ENCODE data around the gene NAGPA. TPM values are rescaled to one million over a fixed set of nuclear protein-coding genes. Genes with fewer than 3 reads are reported as not detected.

The NAGPA gene
- total and polyA plus RNA-seq, 10 of the 15 experiments (the other 5 are each of a cell fraction or from before 2014, with no cell fraction given), result 0.03 to 11.6 (median 6.6) TPM

- TF ChIP-seq ZNF207 (IDR thresholded peaks at IDR 0.05; ENCODE audit: borderline replicate concordance), result no peak
- no peak for TF ChIP-seq GABPA (IDR thresholded peaks at IDR 0.05; ENCODE audit: low read depth)
- no peak for TF ChIP-seq BACH1 (IDR thresholded peaks at IDR 0.05; ENCODE audit: borderline replicate concordance)
Observed at GRCh38 chr16:4988647-4989046, 45.1 kb downstream of the NAGPA start (continued).

GRCh38 chr16:4987580-4988374, 46.0 kb downstream of the NAGPA start:
- RAD21 ChIA-PET (ENCODE audit: unreplicated experiment), result no interaction called here
- BruUV-seq (replicated peaks), result no TSS peak
- Histone ChIP-seq H3K79me2 (ENCODE audit: control insufficient read depth, insufficient read depth, low read length) (no peaks in the 10 kb centered on the region), H3K27me3 (replicated peaks in 1 of 2; ENCODE audit: control insufficient read depth in 2 of 2, insufficient read depth in 2 of 2, low read length in 1 of 2) (peaks cover 0 to 2% of the 10 kb centered on the region in 2 experiments; a peak in 2 of 4 replicates), H3K36me3 (ENCODE audit: control insufficient read depth in 2 of 2, insufficient read depth in 2 of 2, low read length in 1 of 2) (no peaks in the 10 kb centered on the region), H3K27ac (ENCODE audit: control insufficient read depth, insufficient read depth) (no peak overlapping the region), H3K9me3 (replicated peaks; ENCODE audit: control insufficient read depth, insufficient read depth, low read length) (no peaks in the 10 kb centered on the region; the same call in 2 of the 3 replicates), H2AFZ (ENCODE audit: control insufficient read depth, low read depth, low read length) (no peak overlapping the region), H3K4me2 (ENCODE audit: control insufficient read depth, insufficient read depth) (no peak overlapping the region), H3K4me1 (ENCODE audit: control insufficient read depth, insufficient read depth, low read length) (no peaks in the 10 kb centered on the region), H4K20me1 (ENCODE audit: control insufficient read depth, insufficient read depth) (no peaks in the 10 kb centered on the region), H3K9ac (ENCODE audit: control insufficient read depth, insufficient read depth, low read length) (no peak overlapping the region), H3K4me3 (no peak overlapping the region)
- SMC1A ChIA-PET (ENCODE audit: uncharacterized antibody, unreplicated experiment), result no interaction called here
- POLR2A ChIA-PET, result no interaction called here
- ATAC-seq (no peak), FAIRE-seq (no peak), DNase-seq (ENCODE audit: low read depth, low spot score) (no peak)
- in situ Hi-C loops (cut with MboI) (no loop called here), intact Hi-C loops (cut with micrococcal nuclease; ENCODE audit: unreplicated experiment) (no loop called here)
- TF ChIP-seq POU2F2 (IDR thresholded peaks at IDR 0.05; ENCODE audit: borderline replicate concordance, low read depth, low read length), result no peak
- TF ChIP-seq BCLAF1 (IDR thresholded peaks at IDR 0.05), result no peak
- TF ChIP-seq ZBTB11 (CRISPR knock-in tag; IDR thresholded peaks at IDR 0.05), result no peak
- no peak for TF ChIP-seq BHLHE40 (IDR thresholded peaks at IDR 0.05; ENCODE audit: borderline replicate concordance in 1 of 2, low read depth in 2 of 2, low read length in 1 of 2)
- no peak for TF ChIP-seq CBX5 (IDR thresholded peaks at IDR 0.05; ENCODE audit: low read depth)
- CTCF ChIA-PET, result no interaction called here
- 38% methylated on average over 32 of the region's 60 CpGs for WGBS (ENCODE audit: insufficient coverage, insufficient replicate concordance, low lambda C conversion rate, missing lambda C conversion rate)

All from GM12878 (cell line).